Stimulated activated CD8-positive, alpha-beta memory T cell treated with anti-CD3 and anti-CD28 coated beads, Interleukin-4, amount 100 ng/mL, for 1 hour (primary cell): ENCODE results near the gene ANKRD18A.
"Not testable (repeated sequence)": the region's sequence is repeated elsewhere in the genome, so short reads cannot be mapped to it uniquely, and the experiment has no call there.

Source experiments
- DNase-seq, 2 donors: peaks; one replicate each; pipeline ENCODE4 v3.0.0-alpha.2; 2020; ENCODE audit warnings: low read depth in 2 of 2, low spot score in 1 of 2

The ANKRD18A gene

GRCh38 chr9:38546497-38547163, 73.8 kb downstream of the ANKRD18A start:
- peak in 1 of 2 donors; percentile 1 for DNase-seq

DNA sequence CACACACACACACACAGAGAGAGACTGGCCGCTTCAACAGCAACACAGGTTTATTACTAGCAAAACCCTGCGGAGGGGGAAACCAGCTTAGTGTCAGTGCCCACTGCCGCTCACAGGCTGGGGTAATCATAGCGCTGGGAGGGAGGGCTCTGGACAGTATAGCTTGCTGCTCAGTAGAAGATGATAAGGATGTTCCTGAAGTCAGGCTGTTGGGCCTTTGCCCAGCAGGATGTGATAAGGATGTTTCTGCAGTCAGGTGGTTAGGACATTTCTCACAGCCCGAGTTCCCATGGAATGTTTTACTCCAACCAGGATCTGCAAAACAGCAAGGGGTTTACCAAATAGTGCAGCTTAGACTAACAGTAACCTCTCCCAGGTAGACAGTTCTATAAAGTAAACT, 79.9 kb downstream of the ANKRD18A start:
- not testable (repeated sequence) for DNase-seq

DNA sequence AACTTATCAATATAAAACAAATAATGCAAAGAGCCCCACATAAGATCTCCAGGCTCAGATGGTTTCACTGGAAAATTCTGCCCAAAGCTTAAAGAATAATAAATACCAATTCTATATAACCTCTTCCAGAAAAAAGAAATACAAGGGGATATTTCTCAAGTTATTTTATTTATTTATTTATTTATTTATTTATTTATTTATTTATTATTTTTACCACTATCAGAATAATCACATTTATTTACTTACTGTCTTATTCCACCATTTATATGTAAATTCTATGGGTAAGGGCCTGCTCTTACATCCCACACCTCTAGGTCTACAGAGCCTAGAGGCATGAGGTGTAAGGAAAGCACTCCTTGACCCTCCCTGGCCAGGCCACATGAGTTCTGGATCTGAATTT, 91.1 kb downstream of the ANKRD18A start:
- DNase-seq = no peak

- DNase-seq = no peak
These were observed 92.9 kb downstream of the ANKRD18A start for GRCh38 chr9:38527503-38527902.

GRCh38 chr9:38526591-38526990, 93.8 kb downstream of the ANKRD18A start:
- no peak for DNase-seq

- no peak for DNase-seq
These were observed 97.3 kb downstream of the ANKRD18A start for GRCh38 chr9:38523121-38523520.

DNA sequence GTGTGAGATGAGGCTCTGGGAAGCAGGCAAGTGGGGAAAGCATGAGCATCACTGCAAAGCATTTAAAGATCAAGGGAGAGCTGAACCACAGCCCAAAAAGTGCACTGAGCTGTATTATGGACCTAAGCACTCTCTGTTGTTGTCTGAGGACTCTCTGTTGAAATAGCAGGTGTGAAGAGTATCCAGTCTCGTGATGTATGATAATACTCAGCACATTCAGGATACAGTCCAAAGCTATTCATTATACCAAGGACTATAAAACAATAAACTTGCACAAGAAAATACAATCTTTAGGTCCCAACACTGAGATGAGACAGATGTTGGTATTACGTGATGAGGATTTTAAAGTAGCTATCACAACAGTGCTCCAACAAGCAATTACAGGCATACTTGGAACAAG, 98.6 kb downstream of the ANKRD18A start:
- no peak for DNase-seq
